ENCODE measurements around the gene CEP95.

The CEP95 gene

GRCh38 chr17:64533784-64534183 is 27.0 kb downstream of the CEP95 start:
- no peak for DNase-seq (ENCODE audit: low read depth)
- TF ChIP-seq CTCF (conservative IDR thresholded peaks at IDR 0.05; ENCODE audit: control insufficient read depth, insufficient read depth, low read depth, low read length), result no peak
- H3K4me3 ChIP-seq (ENCODE audit: control insufficient read depth, low read depth, low read length), result no peak overlapping the region

- TF ChIP-seq CTCF (conservative IDR thresholded peaks at IDR 0.05; ENCODE audit: control insufficient read depth, insufficient read depth, low read depth, low read length), result peak; percentile 10
- no peak for DNase-seq (ENCODE audit: low read depth)
- no peak overlapping the region for H3K4me3 ChIP-seq (ENCODE audit: control insufficient read depth, low read depth, low read length)
These were observed 27.4 kb downstream of the CEP95 start for GRCh38 chr17:64534187-64534586.

GRCh38 chr17:64535357-64535756 is 28.6 kb downstream of the CEP95 start:
- DNase-seq (ENCODE audit: low read depth), result no peak
- H3K4me3 ChIP-seq (ENCODE audit: control insufficient read depth, low read depth, low read length), result no peak overlapping the region
- no peak for TF ChIP-seq CTCF (conservative IDR thresholded peaks at IDR 0.05; ENCODE audit: control insufficient read depth, insufficient read depth, low read depth, low read length)

- TF ChIP-seq CTCF (conservative IDR thresholded peaks at IDR 0.05; ENCODE audit: control insufficient read depth, insufficient read depth, low read depth, low read length), result no peak
- no peak overlapping the region for H3K4me3 ChIP-seq (ENCODE audit: control insufficient read depth, low read depth, low read length)
- no peak for DNase-seq (ENCODE audit: low read depth)
These were observed 30.1 kb downstream of the CEP95 start for GRCh38 chr17:64536913-64537312.

GRCh38 chr17:64537488-64537887 is 30.7 kb downstream of the CEP95 start:
- DNase-seq (ENCODE audit: low read depth), result no peak
- no peak for TF ChIP-seq CTCF (conservative IDR thresholded peaks at IDR 0.05; ENCODE audit: control insufficient read depth, insufficient read depth, low read depth, low read length)
- H3K4me3 ChIP-seq (ENCODE audit: control insufficient read depth, low read depth, low read length), result no peak overlapping the region

GRCh38 chr17:64538508-64539130 is 31.8 kb downstream of the CEP95 start:
- no peak overlapping the region for H3K4me3 ChIP-seq (ENCODE audit: control insufficient read depth, low read depth, low read length)
- TF ChIP-seq CTCF (conservative IDR thresholded peaks at IDR 0.05; ENCODE audit: control insufficient read depth, insufficient read depth, low read depth, low read length), result no peak
- DNase-seq (ENCODE audit: low read depth), result no peak
